ENCODE results near the gene ALKBH5.
A peak's percentile ranks its signal among the peaks of the same experiment; 100 is the strongest.

ALKBH5 gene

GRCh38 chr17:18158022-18158600 is 25.5 kb upstream of the ALKBH5 start:
- peak; percentile 91 for DNase-seq

GRCh38 chr17:18159551-18160120 is 24.0 kb upstream of the ALKBH5 start:
- DNase-seq, result no peak

DNA sequence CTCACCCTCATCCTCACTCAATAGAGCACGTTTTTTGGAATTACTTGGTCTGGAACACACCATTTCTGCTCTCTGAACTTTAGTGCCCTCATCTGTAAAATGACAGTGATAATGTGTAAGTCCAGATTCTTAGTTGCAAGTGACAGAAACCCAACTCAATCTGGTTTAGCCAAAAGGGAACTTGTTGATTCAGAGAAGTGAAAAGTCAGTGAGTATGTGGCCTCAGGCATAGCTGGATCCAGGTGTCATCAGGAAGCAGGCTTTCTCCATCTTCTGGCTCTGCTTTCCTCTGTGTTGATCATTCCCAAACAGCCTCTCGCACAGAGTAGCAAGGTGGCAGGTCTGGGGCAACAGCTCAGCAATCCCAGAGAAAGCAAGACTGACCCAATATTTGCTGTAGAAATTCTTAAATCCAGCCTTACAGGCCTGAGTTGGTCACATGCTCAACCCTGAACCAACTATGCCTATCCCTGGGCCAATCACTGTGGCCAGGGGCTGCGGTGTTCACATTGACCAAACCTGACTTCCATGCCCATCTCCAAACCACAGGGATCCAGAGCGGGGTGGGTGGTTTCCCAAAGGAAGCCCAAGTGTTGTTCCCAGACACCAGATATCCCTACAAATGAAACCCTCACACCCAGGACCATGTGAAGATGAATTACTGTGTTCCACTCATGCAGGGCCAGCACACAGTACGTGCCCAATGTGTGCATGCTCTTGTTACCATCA is 23.3 kb upstream of the ALKBH5 start:
- DNase-seq, result no peak

- DNase-seq, result no peak
These were observed 22.2 kb upstream of the ALKBH5 start for GRCh38 chr17:18161207-18162145.

DNA sequence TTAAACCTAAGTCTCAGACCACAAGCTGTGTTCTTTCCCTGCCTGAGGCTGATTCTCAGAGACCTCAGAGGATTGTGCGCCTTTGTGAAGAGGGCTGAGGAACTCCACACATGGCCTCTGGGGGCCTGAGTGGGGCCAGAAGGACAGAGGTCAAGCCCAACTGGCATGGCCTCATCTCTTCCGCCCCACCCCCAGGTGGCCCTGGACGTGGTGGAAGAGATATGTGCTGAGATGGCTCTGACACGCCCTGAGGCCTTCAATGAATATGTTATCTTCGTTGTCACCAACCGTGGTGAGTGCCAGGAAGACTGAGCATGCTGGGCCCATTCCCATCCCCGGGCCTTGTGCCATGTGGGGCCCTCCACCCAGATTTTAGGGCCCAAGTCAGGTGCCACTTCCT is 20.1 kb upstream of the ALKBH5 start:
- DNase-seq, result no peak

DNA sequence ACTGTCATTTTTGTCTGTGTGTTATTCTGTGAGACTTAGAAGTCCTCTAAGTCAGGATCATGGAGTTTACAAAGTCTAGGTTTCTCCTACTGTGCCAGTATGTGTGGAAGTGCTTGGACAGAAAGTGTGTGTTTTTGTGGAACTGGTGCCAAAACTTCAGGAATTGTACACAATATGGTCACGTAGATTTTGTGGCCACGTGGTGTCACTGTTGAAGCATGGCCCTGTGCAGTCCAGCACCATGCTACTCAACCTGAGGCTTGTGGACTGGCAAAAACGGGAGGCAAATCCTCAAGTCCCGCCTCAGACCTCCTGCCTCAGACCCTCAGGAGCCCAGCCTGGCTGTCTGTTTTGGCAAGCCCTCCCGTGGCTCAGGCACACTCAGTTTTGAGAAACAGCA is 16.7 kb upstream of the ALKBH5 start:
- no peak for DNase-seq

GRCh38 chr17:18167421-18167820 is 16.2 kb upstream of the ALKBH5 start:
- no peak for DNase-seq

DNA sequence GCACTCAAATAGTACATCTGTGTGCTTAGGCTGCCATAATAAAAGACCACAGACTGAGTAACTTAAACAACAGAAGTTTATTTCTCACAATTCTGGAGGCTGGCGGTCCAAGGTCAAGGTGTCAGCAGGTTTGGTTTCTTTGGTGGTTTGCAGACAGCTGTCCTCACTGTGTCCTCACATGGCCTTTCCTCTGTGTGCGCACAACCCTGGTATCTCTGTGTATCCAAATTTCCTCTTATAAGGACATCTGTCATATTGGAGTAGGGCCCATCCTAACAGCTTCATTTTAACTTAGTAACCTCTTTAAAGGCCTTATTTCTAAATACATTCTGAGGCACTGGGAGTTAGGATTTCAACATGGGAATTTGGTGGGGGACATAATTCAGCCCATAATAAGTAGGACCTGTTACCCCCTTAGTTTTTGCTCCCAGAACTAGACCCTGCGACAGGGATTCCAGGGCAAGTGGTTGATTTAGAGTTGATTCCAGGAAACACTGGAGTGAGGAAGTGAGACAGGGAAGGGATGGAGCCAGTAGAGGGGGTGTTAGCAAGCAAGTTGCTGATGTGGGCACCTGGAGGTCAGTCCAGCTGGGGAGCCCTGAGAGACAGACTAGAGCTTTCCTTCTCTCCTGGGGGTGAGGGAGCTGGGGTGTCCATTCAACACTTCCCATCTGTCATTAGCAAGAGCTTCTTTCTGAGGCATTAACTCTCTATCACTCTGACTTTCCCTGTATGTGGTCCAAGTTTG is 10.9 kb upstream of the ALKBH5 start:
- no peak for DNase-seq

GRCh38 chr17:18173740-18174139 is 9.9 kb upstream of the ALKBH5 start:
- DNase-seq, result no peak

DNA sequence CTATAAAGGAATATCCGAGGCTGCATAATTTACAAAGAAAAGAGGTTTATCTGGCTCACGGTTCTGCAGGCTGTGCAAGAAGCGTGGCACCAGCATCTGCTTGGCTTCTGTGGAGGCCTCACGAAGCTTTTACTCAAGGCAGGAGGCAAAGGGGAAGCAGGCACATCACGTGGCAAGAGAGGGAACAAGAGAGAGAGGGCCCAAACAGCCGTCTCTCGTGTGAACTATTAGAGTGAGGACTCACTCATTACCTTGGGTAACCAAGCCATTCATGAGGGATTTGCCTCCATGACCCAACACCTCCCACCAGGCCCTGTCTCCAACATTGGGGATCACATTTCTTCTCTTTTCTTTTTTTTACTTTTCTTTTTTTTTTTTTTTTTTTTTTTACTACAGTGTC is 7.5 kb upstream of the ALKBH5 start:
- DNase-seq, result no peak

- no peak for DNase-seq
These were observed 6.5 kb upstream of the ALKBH5 start for GRCh38 chr17:18177133-18177532.

DNA sequence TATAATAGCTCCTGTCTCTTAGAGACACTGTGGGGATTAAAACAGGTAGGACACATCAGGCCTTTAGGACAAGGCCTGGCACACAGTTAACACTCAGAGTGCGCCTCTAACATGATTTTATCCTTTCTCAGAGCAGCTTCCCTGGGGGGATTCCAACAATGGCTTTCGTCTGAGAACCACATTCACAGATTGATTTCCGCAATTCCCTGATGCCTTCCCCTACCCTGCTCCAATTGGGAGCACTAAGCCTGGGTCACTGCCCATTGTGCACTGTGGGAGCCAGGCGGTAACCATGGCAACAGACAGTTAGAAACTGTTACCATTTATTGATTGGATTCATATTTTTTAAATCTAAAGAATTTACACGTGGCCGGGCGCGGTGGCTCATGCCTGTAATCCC is 5.9 kb upstream of the ALKBH5 start:
- DNase-seq, result no peak

DNA sequence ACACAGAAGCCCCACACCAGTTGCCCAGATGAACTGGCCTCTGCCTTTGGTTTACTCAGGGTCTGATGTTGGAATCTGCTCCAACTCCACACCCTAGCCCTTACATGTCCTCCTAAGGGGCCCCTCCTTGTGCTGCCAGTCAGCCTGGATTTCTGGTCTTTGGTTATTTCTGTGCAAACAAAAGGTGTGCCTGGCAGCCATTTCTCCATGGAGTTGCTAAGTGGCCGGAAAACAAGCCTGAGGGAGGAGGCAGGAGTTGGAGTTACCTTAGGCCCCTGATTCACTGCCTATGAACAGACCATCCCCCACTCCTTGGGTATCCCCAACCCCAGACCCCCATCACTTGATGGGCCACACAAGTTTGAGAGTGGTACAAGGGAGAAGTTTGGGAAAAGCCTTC is 4.4 kb upstream of the ALKBH5 start:
- no peak for DNase-seq

DNA sequence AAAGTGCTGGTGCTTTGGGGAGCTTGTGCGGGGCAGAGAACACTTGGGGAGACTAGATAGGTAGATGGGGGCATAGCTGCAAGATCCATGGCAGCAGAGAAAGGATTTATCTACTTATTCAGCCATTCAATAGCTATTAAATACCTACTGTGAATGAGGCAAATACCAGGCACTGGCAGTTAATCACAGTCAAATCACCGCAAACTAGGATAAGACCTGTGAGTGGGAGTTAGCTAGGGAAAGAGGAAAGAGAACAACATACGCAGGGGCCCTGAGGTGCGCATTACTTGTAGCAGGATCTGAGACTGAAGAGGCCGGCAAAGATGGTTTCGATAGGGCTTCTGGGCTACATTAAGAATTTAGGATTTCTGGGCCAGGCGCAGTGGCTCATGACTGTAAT is 3.8 kb upstream of the ALKBH5 start:
- no peak for DNase-seq

GRCh38 chr17:18181358-18181757 is 2.3 kb upstream of the ALKBH5 start:
- peak; percentile 65 for DNase-seq

DNA sequence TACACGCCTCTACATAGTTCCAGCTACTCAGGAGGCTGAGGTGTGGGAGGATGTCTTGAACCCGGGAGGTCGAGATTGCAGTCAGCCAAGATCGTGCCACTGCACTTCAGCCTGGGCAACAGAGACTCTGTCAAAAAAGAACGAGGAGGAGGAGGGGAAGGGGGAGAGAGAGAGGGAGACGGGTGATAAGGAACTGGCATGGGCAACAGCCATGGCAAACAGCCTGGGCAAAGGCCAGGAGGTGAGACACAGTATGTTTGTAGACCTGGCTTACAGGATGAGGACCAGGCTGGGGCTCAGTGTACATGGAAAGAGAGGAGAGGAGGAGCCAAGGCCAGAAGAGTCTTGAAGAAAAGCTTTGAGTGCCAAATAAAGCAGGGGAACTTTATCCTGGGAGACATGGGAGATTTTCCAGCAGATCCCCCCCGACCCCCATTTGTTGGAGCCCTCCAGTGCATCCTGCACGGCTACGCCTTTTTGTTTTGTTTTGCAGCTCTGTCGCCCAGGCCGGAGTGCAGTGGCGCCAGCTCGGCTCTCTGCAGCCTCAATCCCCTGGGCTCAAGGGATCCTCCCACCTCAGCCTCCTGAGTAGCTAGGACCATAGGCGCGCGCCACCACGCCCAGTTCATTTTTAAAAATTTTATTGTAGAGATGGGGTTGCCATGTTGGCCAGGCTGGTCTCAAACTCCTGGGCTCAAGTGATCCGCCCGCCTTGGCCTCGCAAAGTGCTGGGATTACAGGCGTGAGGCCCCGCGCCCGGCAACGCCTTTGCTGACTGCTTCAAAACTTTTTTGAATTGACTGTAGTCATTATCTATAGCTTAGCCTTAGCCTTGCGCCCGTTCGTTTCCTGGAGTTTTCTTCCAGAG is 1.3 kb upstream of the ALKBH5 start:
- no peak for DNase-seq

DNA sequence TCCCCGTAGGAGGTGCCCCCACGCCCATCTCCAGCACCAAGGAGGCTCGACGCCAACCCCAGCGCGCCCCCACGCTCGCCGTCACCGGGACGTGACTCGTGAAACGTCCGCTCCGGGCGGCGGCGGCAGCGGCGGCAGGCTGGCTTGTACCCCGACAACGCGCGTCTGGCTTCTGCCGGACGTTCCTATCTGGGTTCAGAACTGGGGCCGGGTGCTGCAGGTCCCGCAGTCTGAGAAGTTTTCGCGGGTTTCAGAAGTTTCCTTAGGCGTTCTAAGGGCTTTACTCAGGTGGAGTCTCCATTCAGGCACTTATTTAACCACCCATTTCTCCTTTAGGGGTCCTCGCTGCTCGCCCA is 672 bp upstream of the ALKBH5 start:
- DNase-seq, result peak; percentile 88

DNA sequence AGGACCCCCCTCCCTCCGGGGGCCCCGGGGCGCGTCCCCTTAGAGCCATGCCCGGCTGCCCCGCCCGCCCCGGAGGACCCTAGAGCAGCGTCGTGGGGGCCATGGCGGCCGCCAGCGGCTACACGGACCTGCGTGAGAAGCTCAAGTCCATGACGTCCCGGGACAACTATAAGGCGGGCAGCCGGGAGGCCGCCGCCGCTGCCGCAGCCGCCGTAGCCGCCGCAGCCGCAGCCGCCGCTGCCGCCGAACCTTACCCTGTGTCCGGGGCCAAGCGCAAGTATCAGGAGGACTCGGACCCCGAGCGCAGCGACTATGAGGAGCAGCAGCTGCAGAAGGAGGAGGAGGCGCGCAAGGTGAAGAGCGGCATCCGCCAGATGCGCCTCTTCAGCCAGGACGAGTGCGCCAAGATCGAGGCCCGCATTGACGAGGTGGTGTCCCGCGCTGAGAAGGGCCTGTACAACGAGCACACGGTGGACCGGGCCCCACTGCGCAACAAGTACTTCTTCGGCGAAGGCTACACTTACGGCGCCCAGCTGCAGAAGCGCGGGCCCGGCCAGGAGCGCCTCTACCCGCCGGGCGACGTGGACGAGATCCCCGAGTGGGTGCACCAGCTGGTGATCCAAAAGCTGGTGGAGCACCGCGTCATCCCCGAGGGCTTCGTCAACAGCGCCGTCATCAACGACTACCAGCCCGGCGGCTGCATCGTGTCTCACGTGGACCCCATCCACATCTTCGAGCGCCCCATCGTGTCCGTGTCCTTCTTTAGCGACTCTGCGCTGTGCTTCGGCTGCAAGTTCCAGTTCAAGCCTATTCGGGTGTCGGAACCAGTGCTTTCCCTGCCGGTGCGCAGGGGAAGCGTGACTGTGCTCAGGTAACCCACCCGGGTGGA is 759 bp downstream of the ALKBH5 start:
- peak; percentile 63 for DNase-seq

- no peak for DNase-seq
These were observed 1.8 kb downstream of the ALKBH5 start for GRCh38 chr17:18185391-18185790.

GRCh38 chr17:18185832-18186626 is 2.4 kb downstream of the ALKBH5 start:
- DNase-seq, result no peak

All from activated CD4-positive, alpha-beta T cell treated with anti-CD3 and anti-CD28 coated beads, Interleukin-2, amount 50 U/mL, for 16 hours (primary cell).